SKM-1 (cell line): ENCODE results near the gene NECAB3.
"Not testable (repeated sequence)": the region's sequence is repeated elsewhere in the genome, so short reads cannot be mapped to it uniquely, and the experiment has no call there.

ENCODE experiments used
- DNase-seq: peaks from one replicate; lab custom pipeline; 2025; ENCODE audit not compliant: unreplicated experiment; lab: John Stamatoyannopoulos, UW

The NECAB3 gene

GRCh38 chr20:33651562-33652048, 22.6 kb downstream of the NECAB3 start:
- DNase-seq, result no peak

GRCh38 chr20:33650753-33651561, 23.3 kb downstream of the NECAB3 start:
- DNase-seq, result no peak

- DNase-seq, result no peak
Observed at GRCh38 chr20:33650111-33650752, 24.0 kb downstream of the NECAB3 start.

GRCh38 chr20:33649201-33649681, 25.0 kb downstream of the NECAB3 start:
- no peak for DNase-seq

GRCh38 chr20:33648396-33649004, 25.7 kb downstream of the NECAB3 start:
- DNase-seq, result no peak

- DNase-seq, result no peak
Observed at GRCh38 chr20:33647603-33648395, 26.4 kb downstream of the NECAB3 start.

- not testable (repeated sequence) for DNase-seq
Observed at GRCh38 chr20:33646959-33647602, 27.1 kb downstream of the NECAB3 start.

GRCh38 chr20:33646191-33646590, 28.0 kb downstream of the NECAB3 start:
- no peak for DNase-seq

- DNase-seq, result no peak
Observed at GRCh38 chr20:33645396-33645795, 28.8 kb downstream of the NECAB3 start.

GRCh38 chr20:33645072-33645358, 29.2 kb downstream of the NECAB3 start:
- DNase-seq, result no peak

- no peak for DNase-seq
Observed at GRCh38 chr20:33644313-33645071, 29.7 kb downstream of the NECAB3 start.

- no peak for DNase-seq
Observed at GRCh38 chr20:33640287-33640686, 33.9 kb downstream of the NECAB3 start.

- no peak for DNase-seq
Observed at GRCh38 chr20:33636776-33637175, 37.5 kb downstream of the NECAB3 start.

- DNase-seq, result no peak
Observed at GRCh38 chr20:33635341-33635740, 38.9 kb downstream of the NECAB3 start.

GRCh38 chr20:33631910-33632309, 42.3 kb downstream of the NECAB3 start:
- not testable (repeated sequence) for DNase-seq

GRCh38 chr20:33630507-33630906, 43.7 kb downstream of the NECAB3 start:
- DNase-seq, result no peak

- DNase-seq, result no peak
Observed at GRCh38 chr20:33629979-33630378, 44.2 kb downstream of the NECAB3 start.

- no peak for DNase-seq
Observed at GRCh38 chr20:33629533-33629932, 44.7 kb downstream of the NECAB3 start.

GRCh38 chr20:33627577-33628216, 46.5 kb downstream of the NECAB3 start:
- DNase-seq, result no peak
